HG02852 (cell line): Measurements from ENCODE around the gene ZNF831.

Experiments
- ATAC-seq: cut with Tn5 transposase; IDR thresholded peaks from one replicate; pipeline ENCODE4 v1.9.1; 2021; ENCODE audit warnings: mild to moderate bottlenecking, moderate library complexity; ENCODE audit not compliant: unreplicated experiment

Gene ZNF831

GRCh38 chr20:59139998-59140397, 23.6 kb upstream of the ZNF831 start:
- no peak for ATAC-seq

- ATAC-seq = no peak
These were observed 21.6 kb upstream of the ZNF831 start for GRCh38 chr20:59141818-59142581.

- no peak for ATAC-seq
These were observed 20.3 kb upstream of the ZNF831 start for GRCh38 chr20:59143326-59143725.

- no peak for ATAC-seq
These were observed 19.3 kb upstream of the ZNF831 start for GRCh38 chr20:59144179-59144830.

GRCh38 chr20:59144831-59145196, 18.8 kb upstream of the ZNF831 start:
- no peak for ATAC-seq

- no peak for ATAC-seq
These were observed 18.2 kb upstream of the ZNF831 start for GRCh38 chr20:59145247-59145923.

- ATAC-seq = no peak
These were observed 17.5 kb upstream of the ZNF831 start for GRCh38 chr20:59145924-59146779.

GRCh38 chr20:59146780-59147565, 16.6 kb upstream of the ZNF831 start:
- ATAC-seq = no peak

GRCh38 chr20:59147586-59147985, 16.0 kb upstream of the ZNF831 start:
- ATAC-seq = no peak

GRCh38 chr20:59148701-59149493, 14.7 kb upstream of the ZNF831 start:
- no peak for ATAC-seq

- no peak for ATAC-seq
These were observed 13.7 kb upstream of the ZNF831 start for GRCh38 chr20:59149678-59150504.

- no peak for ATAC-seq
These were observed 12.8 kb upstream of the ZNF831 start for GRCh38 chr20:59150821-59151251.

- ATAC-seq = no peak
These were observed 12.2 kb upstream of the ZNF831 start for GRCh38 chr20:59151391-59151790.

- no peak for ATAC-seq
These were observed 11.8 kb upstream of the ZNF831 start for GRCh38 chr20:59151820-59152219.

- ATAC-seq = no peak
These were observed 10.9 kb upstream of the ZNF831 start for GRCh38 chr20:59152559-59153354.

- no peak for ATAC-seq
These were observed 10.3 kb upstream of the ZNF831 start for GRCh38 chr20:59153355-59153681.

- no peak for ATAC-seq
These were observed 9.8 kb upstream of the ZNF831 start for GRCh38 chr20:59153832-59154231.
